ENCODE data around the gene RUNDC3A.

Gene RUNDC3A

DNA sequence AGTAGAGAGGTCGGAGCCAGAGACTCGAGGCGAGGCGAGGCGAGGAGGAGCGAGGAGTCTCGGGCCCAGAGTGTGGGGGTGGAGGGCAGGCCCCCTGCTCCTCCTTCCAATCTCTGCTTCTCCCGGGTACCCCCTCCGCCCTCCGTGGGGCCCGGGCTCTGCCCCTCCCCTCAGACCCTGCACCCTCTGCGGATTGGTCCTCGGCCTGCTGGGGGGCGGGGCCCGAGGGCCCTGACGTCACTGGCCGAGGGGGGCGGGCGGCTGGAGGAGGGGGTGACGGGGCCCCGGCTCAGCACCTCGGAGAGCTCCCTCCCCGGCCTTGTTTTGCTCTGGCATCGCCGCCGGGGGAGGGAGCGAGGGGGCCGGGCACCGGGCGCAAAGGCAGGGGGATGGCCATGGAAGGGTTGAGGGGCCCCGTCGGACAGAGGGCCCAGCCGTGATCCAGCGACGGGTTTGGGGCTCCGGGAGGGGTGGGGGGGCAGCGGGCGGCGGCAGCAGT, at the start of gene RUNDC3A:
Gene RUNDC3A, plus strand, starts transcription at position 282 of the 499 bp plus-strand sequence. CDS start 232 bp downstream, outside the sequence.
- Histone ChIP-seq H3K4me1 (ENCODE audit: insufficient read depth, poor library complexity, severe bottlenecking) (peaks cover 7% of the 10 kb centered on the region), H3K9me3 (ENCODE audit: severe bottlenecking) (no peaks in the 10 kb centered on the region), H3K36me3 (ENCODE audit: low read depth) (no peaks in the 10 kb centered on the region), H3K27me3 (ENCODE audit: insufficient read depth, poor library complexity, severe bottlenecking) (no peaks in the 10 kb centered on the region), H3K27ac (ENCODE audit: poor library complexity, severe bottlenecking) (no peak within 1 kb of the TSS), H3K4me3 (ENCODE audit: severe bottlenecking) (peak within 1 kb of the TSS; percentile 33)
- ATAC-seq (ENCODE audit: low read depth) (peak; percentile 66), DNase-seq (ENCODE audit: low spot score) (no peak)
- TF ChIP-seq, protein P1, sequence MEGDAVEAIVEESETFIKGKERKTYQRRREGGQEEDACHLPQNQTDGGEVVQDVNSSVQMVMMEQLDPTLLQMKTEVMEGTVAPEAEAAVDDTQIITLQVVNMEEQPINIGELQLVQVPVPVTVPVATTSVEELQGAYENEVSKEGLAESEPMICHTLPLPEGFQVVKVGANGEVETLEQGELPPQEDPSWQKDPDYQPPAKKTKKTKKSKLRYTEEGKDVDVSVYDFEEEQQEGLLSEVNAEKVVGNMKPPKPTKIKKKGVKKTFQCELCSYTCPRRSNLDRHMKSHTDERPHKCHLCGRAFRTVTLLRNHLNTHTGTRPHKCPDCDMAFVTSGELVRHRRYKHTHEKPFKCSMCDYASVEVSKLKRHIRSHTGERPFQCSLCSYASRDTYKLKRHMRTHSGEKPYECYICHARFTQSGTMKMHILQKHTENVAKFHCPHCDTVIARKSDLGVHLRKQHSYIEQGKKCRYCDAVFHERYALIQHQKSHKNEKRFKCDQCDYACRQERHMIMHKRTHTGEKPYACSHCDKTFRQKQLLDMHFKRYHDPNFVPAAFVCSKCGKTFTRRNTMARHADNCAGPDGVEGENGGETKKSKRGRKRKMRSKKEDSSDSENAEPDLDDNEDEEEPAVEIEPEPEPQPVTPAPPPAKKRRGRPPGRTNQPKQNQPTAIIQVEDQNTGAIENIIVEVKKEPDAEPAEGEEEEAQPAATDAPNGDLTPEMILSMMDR (IDR thresholded peaks at IDR 0.05; ENCODE audit: poor library complexity, severe bottlenecking), result no peak

GRCh38 chr17:44258811-44259351, 49.5 kb upstream of the RUNDC3A start:
- DNase-seq (ENCODE audit: low spot score) (no peak), ATAC-seq (ENCODE audit: low read depth) (no peak)
- no peaks in the 10 kb centered on the region for H3K9me3 ChIP-seq (ENCODE audit: severe bottlenecking)
- no peak overlapping the region for H3K27ac ChIP-seq (ENCODE audit: poor library complexity, severe bottlenecking)
- H3K27me3 ChIP-seq (ENCODE audit: insufficient read depth, poor library complexity, severe bottlenecking), result no peaks in the 10 kb centered on the region
- no peaks in the 10 kb centered on the region for H3K36me3 ChIP-seq (ENCODE audit: low read depth)
- H3K4me1 ChIP-seq (ENCODE audit: insufficient read depth, poor library complexity, severe bottlenecking), result no peaks in the 10 kb centered on the region
- H3K4me3 ChIP-seq (ENCODE audit: severe bottlenecking), result no peak overlapping the region
- TF ChIP-seq, protein P1 (IDR thresholded peaks at IDR 0.05; ENCODE audit: poor library complexity, severe bottlenecking), result no peak

DNA sequence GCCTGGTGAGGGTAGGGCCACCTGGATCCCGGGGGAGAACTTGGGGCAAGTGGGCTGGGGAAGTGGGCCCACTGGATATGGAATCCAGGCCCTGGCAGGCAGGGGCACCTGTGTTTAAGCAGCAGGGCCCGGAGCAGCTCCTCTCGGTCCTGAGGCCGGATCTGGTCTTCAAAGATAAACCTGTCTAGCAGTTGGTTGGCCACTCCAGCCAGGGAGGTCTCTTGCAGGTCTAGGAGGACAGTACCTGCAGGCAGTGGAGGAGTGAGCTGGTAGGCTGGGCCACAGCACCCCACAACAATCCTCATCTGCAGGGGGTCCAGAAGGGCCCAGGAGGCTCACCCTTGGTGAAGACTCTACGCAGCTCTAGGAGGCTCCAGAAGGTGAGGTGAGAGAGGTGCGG, 48.1 kb upstream of the RUNDC3A start:
- no peak overlapping the region for H3K4me3 ChIP-seq (ENCODE audit: severe bottlenecking)
- no peaks in the 10 kb centered on the region for H3K9me3 ChIP-seq (ENCODE audit: severe bottlenecking)
- H3K4me1 ChIP-seq (ENCODE audit: insufficient read depth, poor library complexity, severe bottlenecking), result no peaks in the 10 kb centered on the region
- no peaks in the 10 kb centered on the region for H3K36me3 ChIP-seq (ENCODE audit: low read depth)
- TF ChIP-seq, protein P1 (IDR thresholded peaks at IDR 0.05; ENCODE audit: poor library complexity, severe bottlenecking), result no peak
- DNase-seq (ENCODE audit: low spot score) (no peak), ATAC-seq (ENCODE audit: low read depth) (no peak)
- no peak overlapping the region for H3K27ac ChIP-seq (ENCODE audit: poor library complexity, severe bottlenecking)
- H3K27me3 ChIP-seq (ENCODE audit: insufficient read depth, poor library complexity, severe bottlenecking), result no peaks in the 10 kb centered on the region

DNA sequence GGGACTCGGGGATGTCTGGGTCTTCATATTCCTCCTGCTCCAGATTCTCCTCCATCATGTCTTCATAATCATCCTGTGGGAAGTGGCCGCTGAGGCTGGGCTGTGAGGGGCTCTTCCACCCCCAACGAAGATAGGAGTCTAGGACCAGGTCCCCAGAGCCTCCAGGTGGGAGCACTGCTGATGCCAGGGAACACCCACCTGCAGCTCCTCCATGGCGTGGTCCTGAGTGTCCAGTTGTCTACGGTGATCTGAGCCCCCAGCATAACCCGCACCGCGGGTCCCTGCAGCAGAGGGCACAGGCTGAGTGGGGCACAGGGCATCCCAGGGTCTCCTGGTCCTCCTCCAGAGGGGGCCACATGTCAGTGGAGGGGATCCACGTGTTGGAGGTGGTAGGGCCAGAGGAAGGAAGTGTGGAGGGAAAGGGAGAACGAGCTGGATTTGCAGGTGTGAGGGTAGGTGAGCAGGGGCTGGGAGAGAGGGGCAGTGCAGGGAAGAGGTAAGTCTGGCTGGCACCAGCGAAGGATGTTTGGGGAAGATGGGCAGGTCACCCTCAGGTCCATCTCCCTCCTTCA, 45.7 kb upstream of the RUNDC3A start:
- H3K9me3 ChIP-seq (ENCODE audit: severe bottlenecking), result no peaks in the 10 kb centered on the region
- no peaks in the 10 kb centered on the region for H3K36me3 ChIP-seq (ENCODE audit: low read depth)
- no peak overlapping the region for H3K27ac ChIP-seq (ENCODE audit: poor library complexity, severe bottlenecking)
- DNase-seq (ENCODE audit: low spot score) (no peak), ATAC-seq (ENCODE audit: low read depth) (no peak)
- H3K4me3 ChIP-seq (ENCODE audit: severe bottlenecking), result no peak overlapping the region
- TF ChIP-seq, protein P1 (IDR thresholded peaks at IDR 0.05; ENCODE audit: poor library complexity, severe bottlenecking), result no peak
- no peaks in the 10 kb centered on the region for H3K4me1 ChIP-seq (ENCODE audit: insufficient read depth, poor library complexity, severe bottlenecking)
- H3K27me3 ChIP-seq (ENCODE audit: insufficient read depth, poor library complexity, severe bottlenecking), result no peaks in the 10 kb centered on the region

DNA sequence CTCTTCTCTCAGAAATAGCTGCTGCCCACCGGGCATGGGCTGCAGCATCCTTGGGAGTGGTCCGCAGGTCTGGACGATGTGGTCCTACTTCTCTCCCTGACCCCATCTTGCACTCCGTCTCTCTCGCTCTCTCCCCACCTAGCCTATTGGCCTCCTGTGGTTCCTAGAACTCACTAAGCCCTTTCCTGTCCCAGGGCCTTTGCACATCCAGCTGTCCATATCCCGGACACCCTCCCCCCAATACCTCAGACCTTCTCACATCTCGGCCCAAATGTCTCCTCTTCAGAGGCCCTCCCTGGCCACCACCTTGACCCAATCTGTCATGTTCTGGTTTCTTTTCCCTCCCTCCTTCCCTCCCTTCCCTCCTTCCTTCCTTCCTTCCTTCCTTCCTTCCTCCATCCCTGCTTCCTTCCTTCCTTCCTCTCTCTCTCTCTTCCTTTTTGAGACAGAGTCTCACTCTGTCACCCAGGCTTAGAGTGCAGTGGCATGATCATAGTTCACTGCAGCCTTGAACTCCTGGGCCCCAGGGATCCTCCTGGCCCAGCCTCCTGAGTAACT, 45.0 kb upstream of the RUNDC3A start:
- DNase-seq (ENCODE audit: low spot score), result no peak
- ATAC-seq (ENCODE audit: low read depth), result no peak
- Histone ChIP-seq H3K4me1 (ENCODE audit: insufficient read depth, poor library complexity, severe bottlenecking) (no peaks in the 10 kb centered on the region), H3K4me3 (ENCODE audit: severe bottlenecking) (no peak overlapping the region), H3K36me3 (ENCODE audit: low read depth) (no peaks in the 10 kb centered on the region), H3K27me3 (ENCODE audit: insufficient read depth, poor library complexity, severe bottlenecking) (no peaks in the 10 kb centered on the region), H3K27ac (ENCODE audit: poor library complexity, severe bottlenecking) (no peak overlapping the region), H3K9me3 (ENCODE audit: severe bottlenecking) (no peaks in the 10 kb centered on the region)
- TF ChIP-seq, protein P1 (IDR thresholded peaks at IDR 0.05; ENCODE audit: poor library complexity, severe bottlenecking), result no peak

All from RWPE2 (cell line).